Umbilical cord (tissue), 2 donors: ENCODE data around the gene CDH4. TPM values are rescaled to one million over a fixed set of nuclear protein-coding genes. Genes with fewer than 3 reads are reported as not detected.

Source experiments
- DNase-seq: peaks from one replicate; pipeline ENCODE4 v3.0.0-alpha.2; 2015; ENCODE audit warnings: low spot score
- total RNA-seq: library from RNA; depleted of rRNA; stranded (reverse); fragments of >200 nt; gene quantifications from one replicate; pipeline ENCODE4 v1.2.3, GENCODE V29; 2014; ENCODE audit warnings: low replicate concordance; ENCODE audit not compliant: insufficient read depth

CDH4 gene
- total RNA-seq, 1 donor from 2014 or later, result 0.48 TPM

- no peak for DNase-seq
Measured at GRCh38 chr20:61281286-61281795, 29.3 kb downstream of the CDH4 start.

- no peak for DNase-seq
Measured at GRCh38 chr20:61284752-61285151, 32.7 kb downstream of the CDH4 start.

GRCh38 chr20:61285152-61285645 is 33.1 kb downstream of the CDH4 start:
- DNase-seq, result no peak

DNA sequence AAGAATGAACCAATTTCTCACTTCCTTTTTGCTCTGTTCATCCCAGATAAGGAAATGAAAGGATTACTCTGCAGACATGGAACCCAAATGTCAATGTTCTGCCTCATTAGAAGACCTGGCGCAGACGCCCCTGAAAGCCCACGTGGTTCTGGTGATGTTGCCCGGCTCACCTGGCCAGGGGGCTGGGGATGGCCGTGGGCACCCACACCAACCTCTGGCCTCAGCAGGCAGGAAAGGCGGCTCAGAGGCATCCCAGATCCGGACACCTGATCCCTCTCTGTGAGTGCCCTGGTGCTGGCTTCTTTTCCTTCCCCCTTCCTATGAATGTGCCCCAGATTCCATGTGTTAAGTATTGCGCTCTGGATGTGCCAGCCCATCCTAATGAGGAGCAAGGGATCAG is 33.6 kb downstream of the CDH4 start:
- no peak for DNase-seq

DNA sequence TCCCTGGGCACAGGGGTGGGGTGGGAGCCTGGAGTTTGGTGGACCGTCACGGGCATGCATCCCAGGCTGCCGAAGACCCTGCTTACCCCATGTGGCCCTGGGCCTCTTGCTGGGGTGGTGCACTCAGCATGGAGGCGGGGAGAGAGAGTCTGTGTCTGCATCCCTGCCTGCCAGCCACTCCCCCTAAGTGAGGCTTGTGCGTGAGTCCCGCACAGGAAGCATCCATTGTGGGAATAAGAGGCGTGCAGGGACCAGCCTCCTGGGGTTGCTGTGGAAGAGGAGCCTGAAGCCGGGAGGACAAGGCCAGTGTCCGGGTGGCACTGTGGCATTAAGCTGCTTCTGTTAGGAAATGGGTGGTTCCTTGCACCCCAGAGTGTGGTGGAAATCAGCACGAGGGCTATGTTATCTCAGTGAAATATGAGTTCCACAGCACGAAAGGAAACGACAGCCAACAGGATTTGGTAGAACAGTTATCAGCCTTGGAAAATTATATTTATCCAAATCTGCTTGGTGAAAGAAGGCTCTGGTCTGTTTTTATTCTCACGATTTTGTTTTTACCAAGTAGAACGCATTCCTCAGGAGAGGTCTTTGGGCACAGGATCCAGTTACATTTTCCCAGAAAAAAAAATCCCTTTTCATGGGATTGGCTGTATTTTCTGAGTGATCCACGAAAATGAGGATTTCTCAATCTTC is 35.7 kb downstream of the CDH4 start:
- no peak for DNase-seq

- DNase-seq, result no peak
Measured at GRCh38 chr20:61288331-61288784, 36.3 kb downstream of the CDH4 start.

- DNase-seq, result no peak
Measured at GRCh38 chr20:61289166-61289565, 37.1 kb downstream of the CDH4 start.

DNA sequence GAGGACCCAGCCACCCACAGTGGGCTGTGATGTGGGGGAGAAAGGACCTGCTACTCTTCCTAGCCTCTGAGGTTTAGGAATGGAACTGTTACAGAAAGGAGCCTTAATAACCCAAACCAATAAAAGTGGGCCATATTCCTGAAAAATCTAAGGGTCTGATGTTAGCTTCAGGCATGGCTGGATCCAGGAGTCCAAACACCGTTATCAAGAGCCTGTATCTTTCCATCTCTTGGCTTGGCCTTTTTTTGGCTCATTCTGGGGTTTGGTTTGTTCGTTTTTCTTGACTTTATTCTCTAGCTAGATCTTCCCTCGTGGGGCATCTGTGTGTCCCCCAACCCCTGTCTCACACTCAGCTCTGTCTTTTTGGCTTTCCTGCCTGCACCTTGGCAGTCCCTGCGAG is 38.7 kb downstream of the CDH4 start:
- DNase-seq, result no peak

GRCh38 chr20:61291166-61291829 is 39.2 kb downstream of the CDH4 start:
- DNase-seq, result no peak

DNA sequence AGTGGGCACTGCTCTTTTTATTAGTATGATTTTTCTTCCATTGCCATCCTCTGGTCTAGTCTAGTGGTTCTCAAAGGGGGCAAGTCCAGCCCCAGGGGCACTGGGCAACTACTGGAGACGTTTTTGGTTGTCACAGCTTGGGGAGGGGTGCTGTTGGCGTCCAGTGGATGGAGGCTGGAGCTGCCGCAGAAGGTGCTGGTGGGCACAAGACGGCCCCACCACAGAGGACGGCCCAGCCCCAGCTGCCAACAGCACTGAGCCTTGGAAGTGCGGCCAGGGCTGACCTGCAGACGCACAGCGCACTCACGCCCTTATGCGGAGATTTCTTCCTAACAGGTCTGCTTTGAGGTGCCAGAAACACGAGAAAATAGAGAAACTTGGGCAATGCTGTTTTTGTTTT is 40.3 kb downstream of the CDH4 start:
- DNase-seq, result no peak

DNA sequence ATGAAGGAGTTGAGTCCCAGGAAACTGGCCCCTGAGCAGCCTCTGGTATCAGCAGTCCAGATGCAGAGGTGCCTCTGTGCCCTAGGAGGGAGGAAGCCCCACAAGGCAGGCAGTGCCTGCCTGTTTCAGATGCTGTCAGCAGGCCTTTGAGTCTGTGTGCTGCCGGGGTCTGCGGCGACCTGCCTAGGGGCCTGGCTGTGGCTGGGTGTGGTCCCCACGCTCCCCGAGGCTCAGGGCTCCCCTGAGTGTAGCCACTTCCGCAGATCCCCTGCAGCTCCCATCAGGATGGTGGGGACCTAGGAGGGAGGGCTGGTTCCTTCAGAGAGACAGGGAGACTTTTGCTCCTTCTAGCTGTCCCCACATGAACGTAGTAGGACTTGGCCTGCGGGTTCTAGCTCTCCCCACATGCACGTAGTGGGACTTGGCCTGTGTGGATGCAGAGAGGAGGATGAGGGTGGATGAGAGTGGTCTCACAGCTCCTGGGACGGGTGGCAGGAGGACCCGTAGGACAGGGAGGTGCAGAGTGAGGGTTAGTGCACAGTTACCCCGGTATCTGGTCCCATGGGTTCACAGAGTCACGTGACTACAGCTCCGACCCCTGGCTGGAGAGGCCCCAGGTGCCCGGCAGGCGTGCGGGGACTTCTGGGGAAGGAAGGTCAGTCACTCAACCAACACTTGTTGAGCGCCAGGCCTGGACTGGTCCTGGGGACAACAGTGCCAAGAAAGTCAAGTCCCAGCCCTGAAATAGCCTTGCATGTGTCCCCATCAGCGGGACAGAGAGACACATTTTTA is 41.0 kb downstream of the CDH4 start:
- DNase-seq, result no peak

DNA sequence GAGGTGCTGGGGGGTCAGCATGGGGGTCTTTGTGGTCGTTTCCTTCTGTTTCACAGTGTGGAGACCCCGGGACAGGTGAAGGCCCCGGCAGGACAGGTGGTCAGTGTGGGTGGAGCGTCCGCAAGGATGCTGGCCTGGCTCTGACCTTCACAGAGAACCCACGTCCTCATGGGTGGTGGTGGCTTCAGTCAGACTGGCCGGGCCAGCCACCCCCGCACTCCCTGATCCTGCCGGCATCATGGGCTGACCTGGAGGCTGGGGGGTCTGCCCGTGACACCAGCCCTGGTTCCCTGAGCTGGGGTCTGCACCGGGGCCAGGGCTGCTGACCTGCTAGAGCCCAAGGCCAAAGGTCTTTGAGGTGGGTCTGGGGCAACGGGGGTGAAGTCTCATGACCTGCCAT is 41.9 kb downstream of the CDH4 start:
- DNase-seq, result no peak

DNA sequence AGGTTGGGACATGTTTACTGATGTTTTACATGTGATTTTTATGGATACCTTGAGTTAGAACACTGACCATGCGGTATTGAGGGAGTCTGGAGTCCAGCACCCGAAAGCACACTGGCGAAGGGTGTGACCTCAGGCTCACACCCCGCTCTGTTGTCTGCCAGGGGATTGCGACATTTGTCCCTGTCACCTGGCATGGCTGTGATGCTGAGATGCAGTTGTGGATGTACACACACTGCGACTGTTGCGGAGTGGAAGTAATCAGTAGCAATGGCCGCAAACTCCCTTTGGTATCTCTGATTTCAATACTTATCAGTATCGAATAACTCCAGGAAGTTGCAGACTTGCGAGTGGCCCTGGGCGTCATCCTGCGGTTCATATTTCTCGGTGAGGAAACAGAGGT is 43.2 kb downstream of the CDH4 start:
- DNase-seq, result no peak

DNA sequence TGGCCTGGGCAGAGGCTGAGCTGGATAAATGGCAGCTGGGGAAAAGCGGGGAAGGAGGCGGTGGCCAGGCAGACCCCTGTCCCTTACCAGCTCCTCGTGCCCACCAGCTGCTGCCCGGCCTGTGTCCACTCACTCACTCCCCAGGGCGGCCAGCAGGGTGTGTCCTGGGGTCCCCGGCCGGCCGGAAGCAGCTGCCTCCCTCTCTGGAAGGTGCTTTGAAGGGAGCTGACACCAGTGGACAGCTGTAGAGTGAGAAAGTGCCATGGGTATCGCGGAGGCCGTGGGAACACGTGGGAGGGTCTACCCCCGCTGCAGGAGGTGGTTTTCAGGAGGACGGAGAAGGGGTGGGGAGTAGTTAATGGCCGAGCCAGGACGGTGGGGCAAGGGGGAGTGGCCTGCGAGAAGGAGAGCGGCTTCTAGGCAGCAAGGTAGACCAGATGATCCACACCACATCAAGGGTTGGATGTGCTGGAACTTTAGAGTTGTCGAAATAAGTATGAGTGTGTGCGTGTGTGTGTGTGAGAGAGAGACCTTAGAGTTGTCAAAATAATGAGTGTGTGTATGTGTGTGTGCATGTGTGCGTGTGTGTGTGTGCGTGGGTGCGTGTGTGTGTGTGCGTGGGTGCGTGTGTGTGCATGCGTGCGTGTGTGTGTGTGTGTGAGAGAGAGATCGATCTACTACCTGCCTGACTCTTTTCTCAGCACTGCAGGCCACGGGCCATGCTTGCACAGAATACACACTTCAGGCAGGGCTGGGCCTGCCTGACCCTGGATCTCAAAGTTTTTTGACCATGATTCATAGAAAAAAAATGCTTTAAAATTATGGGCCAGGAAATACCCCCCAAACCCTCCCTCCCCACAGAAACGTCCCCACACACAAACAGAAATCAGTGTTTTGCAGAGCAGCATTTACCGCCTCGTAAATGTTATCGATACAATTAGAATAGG is 43.9 kb downstream of the CDH4 start:
- DNase-seq, result no peak

DNA sequence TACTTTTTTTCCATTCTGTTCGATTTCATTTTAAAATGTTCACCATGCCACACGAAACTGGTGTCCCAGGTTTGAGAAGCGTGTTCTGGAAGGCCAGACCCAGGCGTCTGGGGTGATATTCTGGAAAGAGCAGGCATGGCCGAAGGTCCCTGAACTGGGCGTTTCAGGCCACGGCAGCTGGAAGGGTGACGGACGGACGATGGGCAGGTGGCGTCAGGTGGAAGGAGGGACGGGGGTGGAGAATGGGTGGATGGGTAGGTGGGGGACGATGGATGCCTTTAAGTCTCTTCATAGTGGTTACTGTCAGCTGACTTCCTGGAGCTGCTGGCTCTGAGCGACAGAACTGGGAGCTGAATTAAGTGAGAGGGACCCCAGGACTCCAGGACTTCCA is 44.6 kb downstream of the CDH4 start:
- DNase-seq, result no peak

GRCh38 chr20:61297491-61297890 is 45.4 kb downstream of the CDH4 start:
- DNase-seq, result no peak

DNA sequence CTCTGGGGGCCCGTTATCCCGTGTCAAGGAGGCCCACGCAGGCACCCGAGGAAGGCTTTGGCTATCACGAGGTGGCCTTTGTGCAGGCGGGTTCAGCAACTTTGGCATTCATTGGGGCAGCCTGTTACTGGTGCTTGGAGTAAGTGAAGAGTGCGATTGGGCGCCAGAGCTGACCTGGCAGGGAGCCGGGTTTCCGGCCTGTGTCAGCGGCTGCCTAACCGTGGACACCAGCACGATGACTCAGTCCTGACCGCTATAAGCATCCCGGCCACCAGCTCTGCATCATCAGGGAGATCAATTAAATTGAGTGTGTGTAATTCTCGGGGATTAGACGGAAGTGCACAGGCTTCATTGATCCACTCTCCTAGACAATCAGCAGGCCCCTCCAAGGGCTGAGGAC is 45.9 kb downstream of the CDH4 start:
- no peak for DNase-seq

DNA sequence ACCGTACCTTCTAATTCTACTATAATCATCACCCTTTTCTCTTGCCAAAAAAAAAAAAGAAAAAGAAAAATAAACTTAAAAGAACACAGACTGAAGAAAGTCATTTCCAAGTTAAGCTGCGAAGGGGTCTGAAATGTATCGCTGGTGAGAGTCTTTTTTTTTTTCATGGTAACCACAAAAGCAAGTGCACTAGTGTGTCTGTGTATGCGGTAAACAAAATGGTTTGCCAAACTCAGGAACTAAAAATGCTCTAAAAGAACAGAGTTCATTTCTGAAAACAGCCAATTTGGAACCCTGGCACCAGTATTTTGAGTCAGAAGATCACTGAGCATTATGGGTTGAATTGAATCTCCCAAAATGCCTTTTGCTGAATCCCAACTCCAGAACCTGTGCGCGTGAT is 46.6 kb downstream of the CDH4 start:
- no peak for DNase-seq

- DNase-seq, result no peak
Measured at GRCh38 chr20:61299104-61299503, 47.0 kb downstream of the CDH4 start.

GRCh38 chr20:61299618-61300017 is 47.6 kb downstream of the CDH4 start:
- DNase-seq, result peak; percentile 46

DNA sequence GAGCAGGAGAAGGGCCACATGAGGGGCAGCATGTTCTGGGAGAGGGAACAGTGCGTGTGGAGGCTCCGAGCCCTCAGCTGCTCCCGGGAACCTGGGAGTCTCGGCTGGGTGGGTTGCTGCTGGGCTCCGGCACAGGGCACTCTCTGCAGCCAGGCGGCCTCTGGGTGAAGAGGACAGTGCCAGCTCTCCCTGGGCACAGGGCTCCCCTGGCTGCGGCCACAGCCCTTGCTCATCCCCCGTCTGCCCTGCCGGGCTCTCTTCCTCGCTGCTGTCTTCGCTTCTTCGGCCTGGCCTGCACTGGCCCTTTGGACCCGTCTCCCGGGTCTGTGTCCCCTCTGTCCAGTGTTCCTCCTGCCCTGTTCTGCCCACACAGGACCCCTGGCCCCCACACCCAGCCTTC is 48.2 kb downstream of the CDH4 start:
- DNase-seq, result no peak
